Dermis blood vessel endothelial cell (primary cell): ENCODE results near the gene RASD2. TPM values are rescaled to one million over a fixed set of nuclear protein-coding genes. Genes with fewer than 3 reads are reported as not detected.
A peak's percentile ranks its signal among the peaks of the same experiment; 100 is the strongest.

Source experiments
- DNase-seq: peaks from one replicate; pipeline ENCODE4 v3.0.0; 2010
- total RNA-seq: library from RNA; depleted of rRNA; stranded (reverse); fragments of >200 nt; gene quantifications from 2 replicates; pipeline ENCODE4 v1.2.3, GENCODE V29; 2014

The RASD2 gene
- total RNA-seq, 1 donor from 2014 or later, result 0.17 TPM

DNA sequence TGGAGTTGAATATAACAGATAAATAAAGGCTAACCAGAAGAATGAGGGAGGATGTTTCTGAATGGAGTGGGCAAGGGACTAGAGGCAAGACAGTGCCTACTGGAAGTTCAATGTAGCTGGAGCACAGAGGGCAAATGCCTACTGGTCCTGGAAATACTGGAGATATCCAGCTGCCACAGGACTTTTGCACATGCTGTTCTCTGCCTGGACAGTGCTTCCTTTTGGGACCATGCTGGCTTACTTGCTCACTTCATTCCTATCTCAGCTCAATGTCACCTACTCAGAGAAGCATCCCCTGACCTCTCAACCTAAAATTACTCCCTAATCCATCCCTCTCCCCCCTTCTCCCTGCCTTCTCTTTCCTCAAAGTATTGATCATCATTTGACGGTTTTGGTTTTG is 20.2 kb downstream of the RASD2 start:
- DNase-seq, result no peak

DNA sequence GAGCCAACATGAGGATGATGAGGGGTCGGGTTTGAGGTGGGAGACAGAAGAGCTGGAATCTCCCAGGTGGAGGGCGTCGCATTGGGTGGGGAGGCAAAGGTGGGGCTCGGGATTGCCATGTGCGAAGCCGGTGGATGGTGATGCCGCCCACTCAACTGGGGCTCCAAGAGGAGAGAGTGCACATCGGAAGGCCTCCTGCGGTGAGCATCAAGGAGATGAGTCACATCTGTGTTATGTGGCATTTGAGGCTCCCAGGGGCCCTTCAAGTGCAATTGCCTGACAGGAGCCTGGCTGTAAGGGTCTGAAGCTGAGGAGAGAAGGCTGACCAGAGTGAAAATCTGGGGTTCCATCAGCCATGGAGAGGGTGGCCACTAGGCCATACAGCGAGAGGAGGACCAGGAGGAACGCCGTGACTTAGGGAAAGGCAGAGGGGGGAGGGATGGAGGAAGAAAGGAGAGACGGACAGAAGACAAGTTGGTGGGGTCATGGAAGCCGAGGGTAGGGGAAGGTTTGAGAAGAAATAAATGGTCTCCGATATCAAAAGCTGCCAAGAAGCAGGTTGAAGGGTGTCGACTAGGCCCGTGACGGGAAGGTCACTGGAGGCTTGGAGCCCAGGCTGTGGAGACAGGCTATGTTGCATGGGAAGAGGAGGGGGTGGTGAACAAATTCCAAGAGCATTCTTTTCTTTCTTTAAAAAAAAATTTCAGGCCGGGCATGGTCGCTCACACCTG is 21.3 kb downstream of the RASD2 start:
- no peak for DNase-seq

DNA sequence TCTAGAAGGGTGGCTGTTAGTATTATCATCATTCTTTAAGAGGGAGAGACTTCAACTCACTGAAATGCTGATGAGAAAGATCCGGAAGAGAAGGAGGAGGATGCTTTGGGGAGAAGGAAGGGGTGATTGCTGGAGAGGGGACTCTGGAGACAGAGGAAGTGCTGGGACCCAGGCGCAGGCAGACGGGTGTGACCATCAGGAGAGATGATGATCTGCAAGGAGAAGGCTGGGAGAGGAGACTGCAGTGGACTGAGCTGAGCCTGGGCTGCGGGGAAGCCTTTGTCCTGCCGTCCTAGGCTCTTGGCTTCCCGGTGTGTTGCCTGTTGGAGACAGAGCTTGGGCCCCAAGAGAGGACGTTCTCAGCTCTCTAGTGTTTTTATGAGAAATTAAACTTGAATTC is 22.6 kb downstream of the RASD2 start:
- DNase-seq, result no peak

DNA sequence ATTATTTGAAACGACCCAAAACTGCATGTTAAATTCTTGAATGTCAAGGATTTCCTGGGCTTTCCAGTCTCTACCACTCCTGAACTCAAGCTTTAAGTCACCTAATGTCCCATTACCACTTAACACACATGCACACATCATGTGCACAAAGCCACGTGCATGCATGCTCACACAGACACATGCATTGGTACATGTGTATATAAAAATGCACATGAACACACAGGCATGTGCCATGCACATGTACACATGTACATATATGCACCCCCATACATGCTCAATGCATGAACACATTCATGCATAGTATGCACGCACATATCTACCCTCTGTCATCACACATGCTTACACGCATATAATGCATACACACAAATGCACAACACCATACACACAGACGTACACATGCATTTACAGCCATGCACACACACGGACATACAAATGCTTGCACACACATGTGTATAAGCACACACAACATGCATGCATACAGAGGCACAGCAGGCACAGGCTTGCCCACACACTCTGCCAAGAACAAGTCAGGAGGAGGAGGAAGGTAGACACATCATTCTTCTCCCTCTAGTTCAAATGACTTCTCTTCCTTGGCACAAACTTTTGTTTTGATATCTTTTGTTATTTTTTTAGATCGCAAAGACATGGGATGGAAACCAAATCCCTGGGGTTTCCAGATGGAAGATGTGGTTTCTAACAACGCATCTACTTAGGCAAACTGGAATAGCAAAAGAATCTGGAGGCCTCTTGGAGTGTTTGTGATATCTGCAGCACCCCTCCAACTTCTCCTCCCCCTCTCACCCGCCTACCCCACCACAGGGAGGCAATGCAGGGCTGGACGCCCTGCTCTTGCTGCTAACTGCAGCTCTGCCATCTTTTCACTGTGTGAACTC is 24.6 kb downstream of the RASD2 start:
- no peak for DNase-seq

DNA sequence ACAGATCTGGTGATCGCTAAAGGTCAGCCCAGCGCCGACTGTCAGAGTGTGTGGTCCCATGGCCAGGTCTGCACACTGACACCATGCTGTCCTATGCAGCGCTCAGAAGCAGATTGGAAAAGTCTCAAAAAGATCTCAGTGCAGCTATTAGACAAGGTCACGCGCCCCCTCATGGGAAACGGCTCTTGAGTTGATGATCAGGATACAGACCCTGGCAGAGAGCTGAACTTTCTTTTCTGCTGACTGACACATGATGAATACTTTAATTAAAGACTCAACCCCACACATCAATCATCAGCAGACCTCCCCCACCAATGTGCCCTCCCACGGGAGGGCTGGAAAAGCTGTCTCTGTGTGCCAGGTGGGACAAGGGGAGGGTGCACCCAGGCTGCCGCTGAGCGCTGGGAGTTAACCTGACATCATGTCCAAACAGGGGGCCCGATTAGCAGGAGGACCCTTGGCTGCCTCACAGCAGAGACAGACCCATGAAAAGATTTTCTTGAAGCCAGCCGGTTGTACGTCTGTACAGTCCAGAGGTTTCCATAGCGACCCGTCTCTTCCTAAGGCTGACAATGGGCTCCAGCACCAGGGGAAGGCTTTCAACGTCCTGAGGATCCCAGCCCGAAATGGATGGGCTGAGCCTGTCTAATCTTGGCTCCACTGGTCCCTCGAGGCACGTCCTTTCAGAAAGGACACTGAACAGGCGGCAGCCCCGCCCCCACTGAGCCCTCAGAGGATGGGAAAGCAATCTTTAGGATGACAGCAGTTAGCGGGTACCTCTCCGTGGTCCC is 26.9 kb downstream of the RASD2 start:
- no peak for DNase-seq

DNA sequence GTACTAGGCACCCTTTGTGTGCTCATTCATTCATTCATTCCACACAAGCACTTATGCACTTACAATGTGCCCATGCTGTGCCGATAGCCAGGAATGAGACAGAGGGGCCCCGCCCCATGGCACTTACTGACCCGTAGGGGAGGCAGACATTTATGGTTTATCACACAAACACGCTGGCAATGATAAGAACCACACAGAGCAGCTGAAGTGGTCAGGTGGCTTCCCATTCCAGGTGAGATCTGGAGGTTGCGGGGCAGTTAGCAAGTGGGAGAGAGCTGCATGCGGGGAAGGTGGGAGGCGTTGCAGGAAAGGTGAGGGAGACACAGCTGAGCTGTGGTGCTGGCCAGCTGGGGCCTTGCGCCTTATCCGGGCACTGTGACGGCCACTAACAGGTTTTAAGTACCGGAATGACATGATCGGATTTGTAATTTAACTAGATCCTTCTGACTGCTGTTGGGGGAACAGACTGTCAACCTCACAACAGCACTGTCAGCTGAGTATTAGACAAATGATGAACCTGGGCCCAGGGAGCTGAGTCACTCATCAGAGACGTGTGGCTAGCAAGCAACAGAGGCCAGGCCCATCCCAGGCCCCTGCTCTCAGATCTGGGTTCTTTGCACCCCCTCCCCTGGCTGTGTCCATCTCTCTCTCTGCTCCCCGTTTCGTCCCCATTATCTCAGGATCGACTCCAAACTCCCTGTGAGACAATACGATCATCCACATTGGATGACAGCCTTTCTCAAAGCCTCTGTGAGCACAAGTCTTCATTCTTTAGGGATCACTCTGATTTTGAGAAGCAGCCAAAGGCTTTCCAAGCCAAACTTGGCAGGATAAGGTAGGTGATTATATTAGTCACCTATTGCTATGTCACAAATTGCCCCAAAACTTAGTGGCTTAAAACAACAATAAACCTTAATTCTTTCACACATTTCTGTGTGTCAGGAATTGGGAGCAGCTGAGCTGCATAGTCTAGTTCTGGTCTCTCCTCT is 28.4 kb downstream of the RASD2 start:
- DNase-seq, result no peak

DNA sequence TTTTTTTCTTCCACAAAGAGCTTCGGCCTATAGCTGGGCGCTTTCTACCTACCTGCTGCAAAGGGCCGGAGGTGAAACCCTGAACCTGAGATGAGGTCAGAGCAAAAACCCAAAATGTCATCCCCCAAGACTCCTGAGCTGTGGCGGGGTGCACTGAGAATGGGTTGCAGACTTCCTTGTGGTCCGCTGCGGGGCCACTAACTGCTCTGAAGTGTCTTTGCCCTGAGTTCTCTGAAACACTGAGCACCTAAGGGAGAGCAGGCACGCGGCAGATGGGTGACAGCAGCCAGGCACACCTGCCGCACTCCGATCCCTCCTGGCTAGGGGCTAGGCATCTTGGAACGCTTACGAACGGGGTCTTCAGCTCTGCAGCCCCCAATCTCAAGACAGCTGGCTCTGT is 29.3 kb downstream of the RASD2 start:
- no peak for DNase-seq

DNA sequence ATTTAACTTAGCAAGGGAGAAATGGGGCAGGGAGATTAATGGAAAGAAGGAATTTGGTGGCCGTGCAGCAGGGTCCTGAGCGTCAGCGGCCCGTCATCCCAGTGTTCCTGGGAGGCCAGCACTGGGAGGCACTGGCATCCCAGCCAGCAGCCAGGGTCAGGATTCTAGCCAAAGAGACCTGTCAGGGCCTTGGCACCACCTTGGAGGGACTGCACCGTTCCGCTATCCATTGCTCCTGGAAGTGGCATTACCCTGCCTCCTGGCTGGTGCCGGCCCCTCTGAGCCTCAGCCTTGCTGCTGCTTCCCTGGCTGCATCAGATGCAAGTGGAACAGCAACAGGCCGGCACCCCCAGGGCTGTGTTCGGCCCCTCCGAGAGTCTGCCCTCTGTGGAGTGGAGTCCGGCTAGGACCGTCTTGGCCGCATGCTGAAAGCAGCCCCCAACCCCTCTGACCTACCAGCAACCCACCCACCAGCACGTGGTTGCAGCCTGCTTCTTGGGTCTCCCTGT is 30.1 kb downstream of the RASD2 start:
- DNase-seq, result no peak

DNA sequence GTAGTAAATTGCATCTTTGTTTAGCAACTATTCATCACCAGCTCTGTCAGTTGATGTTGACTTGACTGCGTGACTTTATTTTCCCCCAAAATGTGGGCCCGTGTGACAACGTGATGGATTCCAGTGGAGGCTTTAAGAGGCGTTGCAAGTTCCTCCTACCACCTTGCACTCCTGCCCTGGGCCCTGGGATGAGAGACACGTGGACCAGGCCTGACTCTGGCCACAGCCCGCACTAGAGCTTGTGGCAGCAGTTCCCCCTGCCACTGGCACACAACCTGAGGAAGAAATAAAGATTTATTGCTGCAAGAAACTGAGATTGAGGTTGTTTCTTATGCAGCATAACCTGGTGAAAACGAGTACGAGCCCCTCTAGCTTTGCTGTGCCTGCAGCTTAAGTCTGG is 31.9 kb downstream of the RASD2 start:
- no peak for DNase-seq

DNA sequence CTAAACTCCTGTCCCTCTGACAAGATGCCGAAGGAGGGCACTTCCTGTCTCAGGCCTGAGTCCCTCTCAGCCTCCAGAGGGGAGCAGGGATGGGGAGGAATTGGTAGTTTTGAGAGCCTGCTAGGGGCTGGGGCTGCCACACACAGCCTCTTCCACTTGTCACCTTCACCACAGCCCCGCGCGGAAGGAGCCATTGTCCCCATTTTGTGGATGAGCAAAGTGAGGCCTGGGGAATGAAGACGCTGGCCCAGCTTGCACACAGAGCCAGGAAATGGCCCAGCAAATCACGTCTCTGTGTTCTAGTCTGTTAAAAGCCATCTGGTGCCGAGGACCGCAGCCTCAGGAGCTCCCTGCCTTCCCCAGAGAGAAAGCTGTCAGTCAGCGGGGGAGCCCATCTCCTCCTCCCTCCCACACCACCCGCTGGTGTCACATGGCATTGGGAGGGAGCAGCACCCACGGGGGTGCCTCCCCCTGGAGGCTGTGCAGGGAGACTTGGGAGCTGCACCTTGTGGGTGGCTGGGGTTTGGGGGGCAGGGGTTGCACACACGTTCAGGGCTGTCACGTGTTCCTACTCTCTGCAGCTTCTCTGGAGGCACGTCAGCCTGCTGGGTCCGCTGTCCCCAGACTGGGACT is 34.6 kb downstream of the RASD2 start:
- no peak for DNase-seq

DNA sequence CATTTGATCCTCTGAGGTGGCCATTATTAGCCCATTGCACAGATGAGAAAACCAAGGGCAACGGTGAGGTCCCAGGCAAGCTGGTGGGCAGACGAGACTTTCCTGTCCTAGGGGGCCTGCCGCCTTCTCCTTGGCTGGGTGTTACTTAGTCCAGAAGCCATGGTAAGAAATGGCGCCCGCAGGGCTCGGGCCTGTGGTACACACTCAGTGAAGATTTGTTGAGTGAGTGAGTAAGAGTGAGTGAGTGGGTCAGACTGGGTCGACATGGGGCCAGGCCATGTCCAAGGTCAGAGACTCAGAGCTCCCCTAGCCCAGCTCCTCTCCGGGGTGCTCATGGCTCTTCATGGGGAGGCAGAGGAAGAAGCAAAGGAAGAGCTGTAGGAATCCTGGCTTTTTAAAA is 36.0 kb downstream of the RASD2 start:
- DNase-seq, result no peak

DNA sequence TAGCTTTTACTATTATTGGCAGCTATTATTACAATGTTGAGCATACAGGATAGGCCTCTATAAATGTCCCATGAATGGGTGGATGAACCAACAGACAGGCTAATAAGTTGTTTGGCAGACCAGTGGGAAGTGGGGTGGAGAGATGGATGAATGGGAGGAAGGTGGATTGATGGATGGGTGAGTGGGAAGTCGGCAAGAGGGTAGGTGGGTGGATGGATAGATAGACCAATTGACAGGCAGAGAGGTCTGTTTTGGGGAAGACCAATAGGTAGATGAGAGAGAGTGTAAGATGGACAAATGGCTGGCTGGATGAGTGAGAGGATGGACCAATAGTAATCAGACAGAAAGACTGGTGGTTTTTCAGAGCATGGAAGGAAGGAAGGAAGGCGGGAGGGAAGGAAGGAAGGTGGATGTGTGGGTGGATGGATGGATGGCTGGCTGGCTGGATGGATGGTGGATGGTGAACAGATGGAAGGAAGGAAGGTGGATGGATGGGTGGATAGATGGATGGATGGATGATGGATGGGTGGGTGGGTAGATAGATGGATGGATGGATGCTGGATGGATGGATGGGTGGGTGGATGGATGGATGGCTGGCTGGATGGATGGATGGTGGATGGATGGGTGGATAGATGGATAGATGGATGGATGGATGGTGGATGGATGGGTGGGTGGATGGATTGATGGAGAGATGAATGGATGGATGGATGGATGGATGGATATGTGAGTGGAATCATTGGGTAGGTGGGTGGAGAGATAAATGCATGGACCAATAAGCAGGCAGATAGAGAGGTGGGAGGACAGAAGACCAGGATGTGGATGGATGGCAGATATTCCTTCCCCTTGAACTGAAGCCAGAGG is 37.4 kb downstream of the RASD2 start:
- no peak for DNase-seq

DNA sequence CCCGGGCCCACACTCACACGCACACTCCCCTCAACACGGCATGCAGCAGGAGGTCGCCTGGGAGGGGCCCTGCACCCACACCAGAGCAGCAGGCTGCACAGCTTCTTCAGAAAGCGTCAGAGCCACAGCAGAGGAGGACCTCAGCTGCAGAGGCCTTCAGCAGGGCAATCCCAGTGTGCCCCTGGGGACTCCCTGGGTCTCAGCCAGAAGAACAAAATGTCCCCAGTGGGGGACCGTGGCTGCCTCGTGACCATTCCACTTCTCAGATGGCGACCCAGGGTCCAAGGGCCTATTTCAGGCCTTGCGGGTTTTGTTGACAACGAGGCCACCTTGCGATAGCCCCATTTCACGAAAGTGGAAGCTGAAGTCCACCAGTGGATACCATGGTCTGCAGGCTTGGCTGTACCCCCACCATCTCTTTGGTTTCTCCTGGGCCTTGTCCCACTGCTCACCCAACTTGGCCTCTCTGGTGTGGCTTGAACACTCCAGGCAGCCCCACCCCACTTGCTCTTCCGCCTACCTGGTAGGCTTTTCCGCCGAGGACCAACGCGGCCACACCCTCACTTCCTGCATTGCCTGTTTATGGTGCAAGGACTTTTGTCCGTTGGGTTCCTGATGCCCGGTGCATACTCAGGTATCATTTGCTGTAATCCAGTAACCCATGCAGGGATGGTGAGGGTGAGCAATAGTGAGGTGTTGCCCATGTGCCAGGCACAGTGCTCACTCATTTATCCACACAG is 38.4 kb downstream of the RASD2 start:
- no peak for DNase-seq

DNA sequence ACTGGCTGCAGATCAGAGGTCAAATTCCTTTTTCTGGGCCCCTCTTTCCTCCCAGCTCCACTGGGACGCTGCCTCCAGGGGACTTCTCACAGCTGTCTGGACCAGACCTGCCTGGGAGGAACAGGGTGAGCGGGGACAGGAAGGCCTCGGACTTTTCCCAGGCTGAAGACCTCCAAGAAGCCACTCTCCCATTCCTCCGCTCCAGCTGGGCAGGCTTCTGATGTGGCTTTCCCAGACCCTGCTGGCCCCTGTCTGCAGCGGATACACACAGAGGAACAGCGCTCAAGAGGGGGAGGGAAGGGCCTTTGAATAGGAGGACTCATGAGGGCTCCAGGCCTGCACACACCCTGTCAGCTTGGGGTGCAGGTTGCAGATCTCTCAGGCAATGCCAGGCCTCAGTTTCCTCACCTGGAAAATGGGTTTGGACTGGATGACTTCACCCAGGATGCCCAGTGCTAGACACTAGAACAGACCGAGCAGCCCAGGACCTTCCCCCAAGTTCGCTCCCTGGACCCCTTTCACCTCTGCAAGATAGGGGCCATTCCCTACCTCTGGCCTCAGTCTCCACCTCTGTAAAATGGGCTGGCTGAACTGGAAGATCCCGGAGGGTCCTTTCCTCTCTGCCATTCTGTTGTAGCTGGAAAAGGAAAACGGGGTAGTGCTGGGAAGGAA is 39.9 kb downstream of the RASD2 start:
- no peak for DNase-seq

DNA sequence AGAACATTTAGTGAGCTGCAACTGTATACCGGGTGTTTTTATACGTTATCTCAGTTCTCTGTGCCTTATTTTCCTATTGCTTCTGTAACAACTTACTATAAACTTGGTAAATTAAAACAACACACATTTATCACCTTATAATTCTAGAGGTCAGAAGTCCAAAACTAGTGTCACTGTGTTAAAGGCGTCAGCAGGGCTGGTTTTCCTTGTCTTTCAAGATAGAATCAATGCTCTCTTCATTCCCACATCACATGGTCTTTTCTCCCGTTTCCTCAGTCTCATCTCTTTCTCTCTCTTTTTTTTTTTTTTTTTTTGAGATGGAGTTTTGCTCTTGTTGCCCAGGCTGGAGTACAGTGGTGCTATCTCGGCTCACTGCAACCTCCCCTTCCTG is 40.4 kb downstream of the RASD2 start:
- no peak for DNase-seq

DNA sequence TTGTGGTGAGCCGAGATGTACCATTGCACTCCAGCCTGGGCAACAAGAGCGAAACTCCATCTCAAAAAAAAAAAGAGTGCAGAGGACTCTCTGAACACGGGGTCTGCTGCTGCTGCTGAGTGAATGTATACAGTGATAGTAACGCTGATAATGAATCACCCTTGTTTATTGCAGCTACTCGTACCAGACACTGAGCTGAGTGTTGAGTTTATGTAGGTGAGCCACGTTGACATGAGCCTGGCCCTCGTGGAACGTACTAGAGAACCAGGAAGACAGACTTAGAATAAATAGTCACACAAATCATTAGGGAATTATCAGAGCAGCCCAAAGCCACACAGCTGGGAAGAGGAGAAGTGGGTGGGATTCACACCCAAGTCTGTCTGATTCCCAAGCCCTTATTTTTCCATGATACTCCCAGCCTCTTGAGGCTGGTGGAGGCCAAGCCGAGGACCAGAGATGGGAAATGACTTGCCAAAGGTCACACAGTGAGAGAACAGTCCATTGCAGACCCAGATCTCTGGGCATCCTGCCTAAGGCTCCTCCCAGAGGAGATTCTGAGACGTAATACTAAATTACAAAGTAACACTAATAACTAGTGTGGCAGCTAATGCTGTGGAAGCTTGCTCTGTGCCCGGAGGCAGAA is 41.7 kb downstream of the RASD2 start:
- no peak for DNase-seq

DNA sequence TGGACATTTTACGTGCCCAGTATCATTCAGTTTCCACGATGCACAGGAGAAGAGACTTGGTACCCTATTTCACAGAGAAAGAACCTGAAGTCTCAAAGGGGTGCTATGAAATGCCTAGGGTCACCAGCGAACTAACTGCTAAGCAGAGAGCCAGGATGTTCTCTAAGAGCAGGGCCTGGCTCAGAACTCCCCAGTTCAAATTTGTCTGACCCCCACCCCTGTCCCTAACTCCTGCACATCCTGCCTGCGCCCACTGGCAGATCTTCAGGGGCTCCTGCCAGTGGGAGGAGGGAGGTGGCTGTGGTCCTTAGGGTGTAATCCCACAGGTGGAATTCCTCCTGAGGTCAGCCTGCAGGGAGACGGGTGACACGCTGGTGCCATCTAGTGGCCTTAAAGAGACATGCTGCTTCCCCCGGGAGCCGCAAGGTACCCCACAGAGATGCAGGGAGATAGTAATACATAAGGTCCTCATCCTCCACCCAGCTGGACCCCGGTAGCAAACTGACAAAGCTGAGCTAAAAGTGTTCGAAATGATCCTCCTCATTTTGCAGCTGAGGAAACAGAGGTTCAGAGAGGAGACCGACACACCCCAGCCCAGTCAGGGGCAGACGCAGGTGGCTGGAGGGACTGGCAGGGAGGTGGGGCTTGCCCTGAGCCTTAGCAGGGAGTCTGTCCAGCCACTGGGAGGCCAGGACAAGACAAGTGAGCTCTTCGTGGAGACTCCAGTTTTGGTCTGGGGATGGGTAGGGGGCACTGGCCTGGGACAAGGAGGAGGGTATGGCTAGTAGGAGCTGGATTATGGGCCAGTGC is 42.4 kb downstream of the RASD2 start:
- DNase-seq, result peak; percentile 84

DNA sequence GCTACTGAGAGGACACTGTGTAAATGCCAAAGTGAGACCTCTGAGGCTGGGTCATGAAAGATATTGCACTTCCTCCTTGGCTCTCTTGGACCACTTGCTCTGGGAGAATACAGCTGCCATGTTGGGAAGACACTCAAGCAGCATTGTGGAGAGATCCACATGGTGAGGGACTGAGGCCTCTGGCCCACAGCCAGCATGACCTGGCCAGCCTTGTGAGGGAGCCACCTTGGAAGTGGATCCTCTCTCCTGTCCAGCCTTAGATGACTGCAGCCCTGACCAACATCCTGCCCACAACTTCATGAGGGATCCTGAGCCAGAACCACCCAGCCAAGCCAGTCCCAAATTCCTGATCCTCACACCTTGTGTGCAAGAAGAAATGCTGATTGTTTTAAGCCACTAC is 46.1 kb downstream of the RASD2 start:
- no peak for DNase-seq
